ENCODE data around the gene OPCML. TPM values are rescaled to one million over a fixed set of nuclear protein-coding genes. Genes with fewer than 3 reads are reported as not detected.

Gene OPCML
- total and polyA plus RNA-seq, 2 of the 13 experiments (the other 11 are each of a cell fraction or from before 2014, with no cell fraction given), result not detected

DNA sequence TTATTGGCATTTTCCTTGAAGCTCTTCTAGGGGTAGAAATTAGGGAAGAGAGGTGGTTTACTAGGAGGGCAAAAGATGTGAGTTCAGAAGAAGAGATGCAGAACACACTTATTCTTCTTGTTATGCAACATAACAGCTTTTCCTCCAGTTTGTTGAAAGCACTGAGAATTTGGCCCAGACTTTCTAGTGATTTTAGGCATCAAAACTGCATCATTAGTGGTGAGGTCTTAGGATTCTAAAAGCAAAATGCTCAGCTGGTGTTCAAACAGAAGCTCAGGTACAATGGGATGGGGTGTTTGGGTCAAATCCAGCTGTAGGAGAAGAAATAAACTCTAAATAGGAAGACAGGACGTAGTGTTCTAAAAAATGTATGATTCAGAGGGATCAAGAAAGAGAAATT lies 221.1 kb downstream of the OPCML start:
- H3K4me3 ChIP-seq (replicated peaks in 1 of 3; ENCODE audit: insufficient read depth in 1 of 3, low read depth in 2 of 3, low read length in 3 of 3), result no peak overlapping the region
- POLR2A ChIA-PET, result no interaction called here

More for the DNA sequence above, 221.1 kb downstream of the OPCML start:
- intact Hi-C loops (cut with micrococcal nuclease; ENCODE audit: unreplicated experiment) (no loop called here), in situ Hi-C loops (cut with HindIII; ENCODE audit: extremely low pct_ligation_motif_present, low pct_unique_long_range_greater_than_20kb) (no loop called here)
- no peak overlapping the region for H2AFZ ChIP-seq (ENCODE audit: low read length)
- H3K9ac ChIP-seq (ENCODE audit: insufficient read depth, low read depth, low read length), result no peak overlapping the region
- no peak overlapping the region for H3K4me2 ChIP-seq (ENCODE audit: low read depth, low read length)
- no peaks in the 10 kb centered on the region for H3K36me3 ChIP-seq (replicated peaks in 1 of 2; ENCODE audit: control insufficient read depth in 1 of 2, insufficient read depth in 2 of 2, low read length in 2 of 2)
- CTCF ChIA-PET (ENCODE audit: low intra/inter-chr PET ratio, low total read pairs), result no interaction called here
- 0% methylated on average over 1 of the region's 1 CpG for WGBS (ENCODE audit: low lambda C conversion rate)
- no peaks in the 10 kb centered on the region for H3K27me3 ChIP-seq (ENCODE audit: control insufficient read depth in 1 of 2, insufficient read depth in 2 of 2, low read length in 2 of 2)
- no peaks in the 10 kb centered on the region for H4K20me1 ChIP-seq (ENCODE audit: insufficient read depth, low read length)
- no peaks in the 10 kb centered on the region; the same call in 1 of the 2 replicates for H3K9me3 ChIP-seq (ENCODE audit: low read length)
- FAIRE-seq (no peak), DNase-seq (ENCODE audit: low spot score) (no peak), ATAC-seq (no peak)
- no peaks in the 10 kb centered on the region for H3K4me1 ChIP-seq (ENCODE audit: insufficient read depth, low read length)
- H3K79me2 ChIP-seq (ENCODE audit: insufficient read depth, low read length), result no peaks in the 10 kb centered on the region
- no TSS peak for BruUV-seq (replicated peaks)
- TF ChIP-seq SETDB1 (CRISPR knock-in tag; IDR thresholded peaks at IDR 0.05; ENCODE audit: borderline replicate concordance) (no peak), TP53 (CRISPR knock-in tag; conservative IDR thresholded peaks at IDR 0.05) (no peak), SP4 (CRISPR knock-in tag; IDR thresholded peaks at IDR 0.05) (no peak), PRPF4 (IDR thresholded peaks at IDR 0.05; ENCODE audit: low read depth, low read length, poor library complexity, severe bottlenecking) (no peak), KDM5B (CRISPR knock-in tag; IDR thresholded peaks at IDR 0.05; ENCODE audit: borderline replicate concordance) (no peak), TOE1 (CRISPR knock-in tag; IDR thresholded peaks at IDR 0.05) (no peak), ZNF431 (CRISPR knock-in tag; IDR thresholded peaks at IDR 0.05; ENCODE audit: borderline replicate concordance, low read depth) (no peak), BORCS8-MEF2B (CRISPR knock-in tag; IDR thresholded peaks at IDR 0.05) (no peak), ZZZ3 (CRISPR knock-in tag; IDR thresholded peaks at IDR 0.05; ENCODE audit: borderline replicate concordance) (no peak), ZNF670 (CRISPR knock-in tag; IDR thresholded peaks at IDR 0.05; ENCODE audit: borderline replicate concordance) (no peak), SNRNP70 (IDR thresholded peaks at IDR 0.05; ENCODE audit: low read depth, low read length) (no peak)
- TF ChIP-seq, protein P1, sequence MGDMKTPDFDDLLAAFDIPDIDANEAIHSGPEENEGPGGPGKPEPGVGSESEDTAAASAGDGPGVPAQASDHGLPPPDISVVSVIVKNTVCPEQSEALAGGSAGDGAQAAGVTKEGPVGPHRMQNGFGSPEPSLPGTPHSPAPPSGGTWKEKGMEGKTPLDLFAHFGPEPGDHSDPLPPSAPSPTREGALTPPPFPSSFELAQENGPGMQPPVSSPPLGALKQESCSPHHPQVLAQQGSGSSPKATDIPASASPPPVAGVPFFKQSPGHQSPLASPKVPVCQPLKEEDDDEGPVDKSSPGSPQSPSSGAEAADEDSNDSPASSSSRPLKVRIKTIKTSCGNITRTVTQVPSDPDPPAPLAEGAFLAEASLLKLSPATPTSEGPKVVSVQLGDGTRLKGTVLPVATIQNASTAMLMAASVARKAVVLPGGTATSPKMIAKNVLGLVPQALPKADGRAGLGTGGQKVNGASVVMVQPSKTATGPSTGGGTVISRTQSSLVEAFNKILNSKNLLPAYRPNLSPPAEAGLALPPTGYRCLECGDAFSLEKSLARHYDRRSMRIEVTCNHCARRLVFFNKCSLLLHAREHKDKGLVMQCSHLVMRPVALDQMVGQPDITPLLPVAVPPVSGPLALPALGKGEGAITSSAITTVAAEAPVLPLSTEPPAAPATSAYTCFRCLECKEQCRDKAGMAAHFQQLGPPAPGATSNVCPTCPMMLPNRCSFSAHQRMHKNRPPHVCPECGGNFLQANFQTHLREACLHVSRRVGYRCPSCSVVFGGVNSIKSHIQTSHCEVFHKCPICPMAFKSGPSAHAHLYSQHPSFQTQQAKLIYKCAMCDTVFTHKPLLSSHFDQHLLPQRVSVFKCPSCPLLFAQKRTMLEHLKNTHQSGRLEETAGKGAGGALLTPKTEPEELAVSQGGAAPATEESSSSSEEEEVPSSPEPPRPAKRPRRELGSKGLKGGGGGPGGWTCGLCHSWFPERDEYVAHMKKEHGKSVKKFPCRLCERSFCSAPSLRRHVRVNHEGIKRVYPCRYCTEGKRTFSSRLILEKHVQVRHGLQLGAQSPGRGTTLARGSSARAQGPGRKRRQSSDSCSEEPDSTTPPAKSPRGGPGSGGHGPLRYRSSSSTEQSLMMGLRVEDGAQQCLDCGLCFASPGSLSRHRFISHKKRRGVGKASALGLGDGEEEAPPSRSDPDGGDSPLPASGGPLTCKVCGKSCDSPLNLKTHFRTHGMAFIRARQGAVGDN (CRISPR knock-in tag; IDR thresholded peaks at IDR 0.05), result no peak
- TF ChIP-seq, protein P2, sequence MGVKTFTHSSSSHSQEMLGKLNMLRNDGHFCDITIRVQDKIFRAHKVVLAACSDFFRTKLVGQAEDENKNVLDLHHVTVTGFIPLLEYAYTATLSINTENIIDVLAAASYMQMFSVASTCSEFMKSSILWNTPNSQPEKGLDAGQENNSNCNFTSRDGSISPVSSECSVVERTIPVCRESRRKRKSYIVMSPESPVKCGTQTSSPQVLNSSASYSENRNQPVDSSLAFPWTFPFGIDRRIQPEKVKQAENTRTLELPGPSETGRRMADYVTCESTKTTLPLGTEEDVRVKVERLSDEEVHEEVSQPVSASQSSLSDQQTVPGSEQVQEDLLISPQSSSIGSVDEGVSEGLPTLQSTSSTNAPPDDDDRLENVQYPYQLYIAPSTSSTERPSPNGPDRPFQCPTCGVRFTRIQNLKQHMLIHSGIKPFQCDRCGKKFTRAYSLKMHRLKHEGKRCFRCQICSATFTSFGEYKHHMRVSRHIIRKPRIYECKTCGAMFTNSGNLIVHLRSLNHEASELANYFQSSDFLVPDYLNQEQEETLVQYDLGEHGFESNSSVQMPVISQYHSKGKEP (CRISPR knock-in tag; IDR thresholded peaks at IDR 0.05), result no peak
- TF ChIP-seq, protein P3, sequence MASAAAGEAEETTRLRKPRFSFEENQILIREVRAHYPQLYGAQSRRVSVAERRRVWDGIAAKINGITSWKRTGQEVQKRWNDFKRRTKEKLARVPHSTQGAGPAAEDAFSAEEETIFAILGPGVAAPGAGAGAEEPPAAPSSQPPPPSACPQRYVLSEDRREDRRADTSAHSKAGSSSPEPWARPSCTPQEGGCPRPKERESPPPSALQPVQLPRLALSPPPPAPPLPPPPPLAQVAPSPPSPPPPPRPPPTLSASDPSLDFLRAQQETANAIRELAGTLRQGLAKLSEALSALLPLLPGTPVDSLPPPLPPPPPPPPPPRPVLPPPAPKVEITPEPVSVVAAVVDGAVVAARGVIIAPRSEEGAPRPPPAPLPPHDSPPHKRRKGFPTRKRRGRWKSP (CRISPR knock-in tag; IDR thresholded peaks at IDR 0.05), result no peak
- TF ChIP-seq, protein P4, sequence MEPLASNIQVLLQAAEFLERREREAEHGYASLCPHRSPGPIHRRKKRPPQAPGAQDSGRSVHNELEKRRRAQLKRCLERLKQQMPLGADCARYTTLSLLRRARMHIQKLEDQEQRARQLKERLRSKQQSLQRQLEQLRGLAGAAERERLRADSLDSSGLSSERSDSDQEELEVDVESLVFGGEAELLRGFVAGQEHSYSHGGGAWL (CRISPR knock-in tag; IDR thresholded peaks at IDR 0.05), result no peak
- TF ChIP-seq, protein P5, sequence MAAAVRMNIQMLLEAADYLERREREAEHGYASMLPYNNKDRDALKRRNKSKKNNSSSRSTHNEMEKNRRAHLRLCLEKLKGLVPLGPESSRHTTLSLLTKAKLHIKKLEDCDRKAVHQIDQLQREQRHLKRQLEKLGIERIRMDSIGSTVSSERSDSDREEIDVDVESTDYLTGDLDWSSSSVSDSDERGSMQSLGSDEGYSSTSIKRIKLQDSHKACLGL (CRISPR knock-in tag; IDR thresholded peaks at IDR 0.05), result no peak
- no peak overlapping the region for H3K27ac ChIP-seq (ENCODE audit: extremely low read length, insufficient read depth, low read length)

Data from HepG2 (cell line).